ENCODE measurements around the gene JHY. TPM values are rescaled to one million over a fixed set of nuclear protein-coding genes. Genes with fewer than 3 reads are reported as not detected.

The JHY gene
- total and polyA plus RNA-seq, 2 donors (not counting 1 experiment from before 2014, with no cell fraction given): 2.3 to 5.1 TPM

DNA sequence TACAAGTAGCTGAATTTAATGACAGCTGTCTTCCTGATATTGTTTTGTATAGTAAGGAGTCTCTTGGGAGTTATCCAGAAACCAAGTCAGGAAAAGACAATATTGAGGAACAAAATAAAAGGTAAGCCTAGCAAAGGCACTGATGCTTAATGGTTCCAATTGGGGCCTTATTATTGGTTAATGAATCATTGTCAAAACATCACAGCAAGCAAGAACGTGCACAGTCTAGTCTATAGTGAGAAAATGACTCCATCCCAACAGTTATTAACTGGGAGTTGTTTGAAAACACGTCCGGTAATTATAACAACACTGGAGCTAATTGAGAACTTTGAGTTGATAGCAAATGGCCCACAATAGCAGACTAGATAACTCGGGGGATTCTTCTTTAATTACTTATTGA is 81.4 kb downstream of the JHY start:
- Histone ChIP-seq H4K20me1 (ENCODE audit: control insufficient read depth, insufficient read depth, low read length, poor library complexity, severe bottlenecking) (no peaks in the 10 kb centered on the region), H3K4me2 (replicated peaks; ENCODE audit: low read depth, low read length, poor library complexity, severe bottlenecking) (no peak overlapping the region), H3K4me1 (ENCODE audit: control insufficient read depth in 2 of 2, insufficient read depth in 2 of 2, low read length in 2 of 2) (no peaks in the 10 kb centered on the region), H3K27ac (ENCODE audit: low read length in 2 of 2) (no peak overlapping the region), H3K9ac (ENCODE audit: low read length) (no peak overlapping the region), H3K79me2 (ENCODE audit: control insufficient read depth, insufficient read depth, low read length) (no peaks in the 10 kb centered on the region), H3K27me3 (replicated peaks in 1 of 4; ENCODE audit: control extremely low read depth in 1 of 4, control insufficient read depth in 3 of 4, insufficient read depth in 4 of 4, low read length in 3 of 4) (peaks cover 0 to 22% (median 13%) of the 10 kb centered on the region in 4 experiments), H2AFZ (ENCODE audit: insufficient read depth, low read depth, low read length, poor library complexity, severe bottlenecking) (no peak overlapping the region), H3K4me3 (ENCODE audit: control extremely low read depth in 1 of 5, extremely low read depth in 1 of 5, insufficient read depth in 1 of 5, low read depth in 2 of 5, low read length in 4 of 5) (no peak overlapping the region), H3K36me3 (replicated peaks in 1 of 2; ENCODE audit: control extremely low read depth in 1 of 2, control insufficient read depth in 1 of 2, extremely low read depth in 1 of 2, insufficient read depth in 2 of 2, low read length in 1 of 2) (no peaks in the 10 kb centered on the region), H3K9me3 (ENCODE audit: control extremely low read depth in 1 of 3, control insufficient read depth in 2 of 3, insufficient read depth in 1 of 3, low read length in 2 of 3) (peaks cover 0 to 3% (median 1%) of the 10 kb centered on the region in 3 donors)
- ChIA-PET POLR2A (no interaction called here), CTCF (no interaction called here)
- Mint-ChIP-seq H3K27me3 (peaks cover 44% of the 10 kb centered on the region), H3K4me1 (no peaks in the 10 kb centered on the region), H3K4me3 (no peak overlapping the region), H3K27ac (no peak overlapping the region), H3K9me3 (ENCODE audit: insufficient read depth) (no peaks in the 10 kb centered on the region)
- TF ChIP-seq EZH2 (IDR thresholded peaks at IDR 0.05; ENCODE audit: borderline replicate concordance, insufficient read depth, low read depth, low read length, poor library complexity, severe bottlenecking): no peak
- TF ChIP-seq, protein P1, sequence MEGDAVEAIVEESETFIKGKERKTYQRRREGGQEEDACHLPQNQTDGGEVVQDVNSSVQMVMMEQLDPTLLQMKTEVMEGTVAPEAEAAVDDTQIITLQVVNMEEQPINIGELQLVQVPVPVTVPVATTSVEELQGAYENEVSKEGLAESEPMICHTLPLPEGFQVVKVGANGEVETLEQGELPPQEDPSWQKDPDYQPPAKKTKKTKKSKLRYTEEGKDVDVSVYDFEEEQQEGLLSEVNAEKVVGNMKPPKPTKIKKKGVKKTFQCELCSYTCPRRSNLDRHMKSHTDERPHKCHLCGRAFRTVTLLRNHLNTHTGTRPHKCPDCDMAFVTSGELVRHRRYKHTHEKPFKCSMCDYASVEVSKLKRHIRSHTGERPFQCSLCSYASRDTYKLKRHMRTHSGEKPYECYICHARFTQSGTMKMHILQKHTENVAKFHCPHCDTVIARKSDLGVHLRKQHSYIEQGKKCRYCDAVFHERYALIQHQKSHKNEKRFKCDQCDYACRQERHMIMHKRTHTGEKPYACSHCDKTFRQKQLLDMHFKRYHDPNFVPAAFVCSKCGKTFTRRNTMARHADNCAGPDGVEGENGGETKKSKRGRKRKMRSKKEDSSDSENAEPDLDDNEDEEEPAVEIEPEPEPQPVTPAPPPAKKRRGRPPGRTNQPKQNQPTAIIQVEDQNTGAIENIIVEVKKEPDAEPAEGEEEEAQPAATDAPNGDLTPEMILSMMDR (IDR thresholded peaks at IDR 0.05): no peak
- no CpG with 5 or more reads among the region's 4 CpGs for WGBS (ENCODE audit: insufficient coverage)
- DNase-seq: no peak
- intact Hi-C loops (cut with micrococcal nuclease): no loop called here
- ATAC-seq (ENCODE audit: low read depth): no peak

DNA sequence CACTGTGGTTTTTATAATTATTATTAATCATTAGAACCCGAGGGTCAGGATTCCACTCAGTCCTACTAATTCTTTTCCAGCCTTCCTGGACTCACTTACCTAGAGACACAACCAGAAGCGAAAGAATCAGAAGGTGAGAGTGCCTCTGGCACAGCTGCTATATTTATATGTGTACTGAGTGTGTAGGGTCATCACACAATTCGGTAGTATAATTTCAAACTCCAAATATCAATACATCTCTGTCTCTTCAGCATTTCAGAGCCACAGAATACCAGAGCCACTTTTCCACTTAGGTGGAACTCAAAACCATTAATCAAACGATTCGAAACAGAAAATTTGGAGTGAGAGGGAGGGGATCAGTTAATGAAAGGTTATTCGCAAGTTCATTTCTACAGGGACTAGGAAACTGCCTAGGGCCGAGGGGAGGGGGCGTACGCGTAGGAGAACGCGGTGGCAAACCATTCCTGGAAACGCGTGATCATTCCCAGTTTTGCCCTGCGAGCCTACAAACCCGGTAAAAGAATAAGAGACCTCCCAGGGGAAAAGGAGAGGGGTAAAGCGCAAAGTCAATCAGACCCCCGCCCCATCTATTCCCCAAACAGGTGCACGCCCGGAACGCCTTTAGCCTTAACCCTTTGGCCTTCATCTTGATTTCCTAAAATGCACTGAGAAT is 93.6 kb downstream of the JHY start:
- peaks cover 21% of the 10 kb centered on the region for H3K4me1 Mint-ChIP-seq
- Histone ChIP-seq H3K36me3 (replicated peaks in 1 of 2; ENCODE audit: control extremely low read depth in 1 of 2, control insufficient read depth in 1 of 2, extremely low read depth in 1 of 2, insufficient read depth in 2 of 2, low read length in 1 of 2) (no peaks in the 10 kb centered on the region), H3K27me3 (replicated peaks in 1 of 4; ENCODE audit: control extremely low read depth in 1 of 4, control insufficient read depth in 3 of 4, insufficient read depth in 4 of 4, low read length in 3 of 4) (peaks cover 2 to 62% (median 58%) of the 10 kb centered on the region in 4 experiments), H3K4me1 (ENCODE audit: control insufficient read depth in 2 of 2, insufficient read depth in 2 of 2, low read length in 2 of 2) (peaks cover 11 to 30% of the 10 kb centered on the region in 2 donors), H3K9ac (ENCODE audit: low read length) (no peak overlapping the region), H4K20me1 (ENCODE audit: control insufficient read depth, insufficient read depth, low read length, poor library complexity, severe bottlenecking) (no peaks in the 10 kb centered on the region), H3K9me3 (ENCODE audit: control extremely low read depth in 1 of 3, control insufficient read depth in 2 of 3, insufficient read depth in 1 of 3, low read length in 2 of 3) (peaks cover 0 to 29% (median 0%) of the 10 kb centered on the region in 3 donors), H3K27ac (ENCODE audit: low read length in 2 of 2) (no peak overlapping the region), H3K4me2 (replicated peaks; ENCODE audit: low read depth, low read length, poor library complexity, severe bottlenecking) (no peak overlapping the region), H2AFZ (ENCODE audit: insufficient read depth, low read depth, low read length, poor library complexity, severe bottlenecking) (no peak overlapping the region), H3K4me3 (ENCODE audit: control extremely low read depth in 1 of 5, extremely low read depth in 1 of 5, insufficient read depth in 1 of 5, low read depth in 2 of 5, low read length in 4 of 5) (no peak overlapping the region), H3K79me2 (ENCODE audit: control insufficient read depth, insufficient read depth, low read length) (no peaks in the 10 kb centered on the region)
- TF ChIP-seq, protein P1 (IDR thresholded peaks at IDR 0.05): no peak
- no peak for TF ChIP-seq EZH2 (IDR thresholded peaks at IDR 0.05; ENCODE audit: borderline replicate concordance, insufficient read depth, low read depth, low read length, poor library complexity, severe bottlenecking)
- ATAC-seq (ENCODE audit: low read depth) (no peak), DNase-seq (no peak)
- POLR2A ChIA-PET: no interaction called here
- WGBS (ENCODE audit: insufficient coverage): 19% methylated on average over 15 of the region's 21 CpGs
- CTCF ChIA-PET: no interaction called here
- peaks cover 72% of the 10 kb centered on the region for H3K27me3 Mint-ChIP-seq
- no peak overlapping the region for H3K27ac Mint-ChIP-seq
- no peaks in the 10 kb centered on the region for H3K9me3 Mint-ChIP-seq (ENCODE audit: insufficient read depth)
- intact Hi-C loops (cut with micrococcal nuclease): no loop called here
- peak overlapping the region; percentile 48 for H3K4me3 Mint-ChIP-seq

All from B cell (primary cell).